HepG2 (cell line): ENCODE data around the gene CCDC106. TPM values are rescaled to one million over a fixed set of nuclear protein-coding genes. Genes with fewer than 3 reads are reported as not detected.

Experiments
- CREBL2 ChIP-seq: sonication (generic); formaldehyde crosslinking; IDR thresholded peaks from 2 replicates; pipeline ENCODE4 v1.8.1; 2023; ENCODE audit warnings: missing genetic modification reagents, mild to moderate bottlenecking, borderline replicate concordance
- CTCF ChIP-seq: sonication (generic); formaldehyde crosslinking; IDR thresholded peaks from 2 replicates; pipeline ENCODE4 v1.5.0; 2020; ENCODE audit warnings: mild to moderate bottlenecking, missing genetic modification reagents, moderate library complexity
- HMG20A ChIP-seq: IDR thresholded peaks from 2 replicates; pipeline ENCODE4 v1.6.1; 2016; ENCODE audit warnings: borderline replicate concordance
- HNF4G ChIP-seq, 2 experiments: sonication (generic) in 1 of 2; formaldehyde crosslinking in 1 of 2; IDR thresholded peaks; 2 replicates each; pipeline versions ENCODE4 v1.4.0 to v1.6.1; 2011 to 2020; ENCODE audit warnings: borderline replicate concordance in 2 of 2, low read depth in 2 of 2, mild to moderate bottlenecking in 2 of 2, low read length in 1 of 2, missing genetic modification reagents in 1 of 2, moderate library complexity in 1 of 2
- HOXA3 ChIP-seq: sonication (generic); formaldehyde crosslinking; IDR thresholded peaks from 2 replicates; pipeline ENCODE4 v1.5.0; 2020; ENCODE audit warnings: missing genetic modification reagents
- HOXA5 ChIP-seq: sonication (generic); formaldehyde crosslinking; IDR thresholded peaks from 2 replicates; pipeline ENCODE4 v1.4.0; 2020; ENCODE audit warnings: missing genetic modification reagents
- ISX ChIP-seq: sonication (generic); formaldehyde crosslinking; conservative IDR thresholded peaks from 2 replicates; pipeline ENCODE4 v1.5.0; 2020; ENCODE audit warnings: missing genetic modification reagents
- KAT8 ChIP-seq: IDR thresholded peaks from 2 replicates; pipeline ENCODE4 v1.6.1; 2016; ENCODE audit warnings: missing genetic modification reagents, missing compliant biosample characterization
- MED13 ChIP-seq: sonication (generic); formaldehyde crosslinking; IDR thresholded peaks from 2 replicates; pipeline ENCODE4 v1.5.0; 2020; ENCODE audit warnings: missing genetic modification reagents
- MIER2 ChIP-seq: IDR thresholded peaks from 2 replicates; pipeline ENCODE4 v1.6.1; 2016; ENCODE audit warnings: missing biosample characterization, missing genetic modification reagents
- NR2F2 ChIP-seq: IDR thresholded peaks from 2 replicates; pipeline ENCODE4 v1.6.1; 2012; ENCODE audit warnings: low read depth, inconsistent platforms, borderline replicate concordance
- PATZ1 ChIP-seq: sonication (generic); formaldehyde crosslinking; IDR thresholded peaks from 2 replicates; pipeline ENCODE4 v1.4.0; 2020; ENCODE audit warnings: missing genetic modification reagents
- PCBP2 ChIP-seq: fragments of 200-400 bp; formaldehyde crosslinking; optimal IDR thresholded peaks from 2 replicates; pipeline ENCODE3; 2018; ENCODE audit warnings: low read length, low read depth; ENCODE audit not compliant: poor library complexity, severe bottlenecking
- SNRNP70 ChIP-seq: fragments of 200-400 bp; formaldehyde crosslinking; IDR thresholded peaks from 2 replicates; pipeline ENCODE4 v1.6.1; 2017; ENCODE audit warnings: mild to moderate bottlenecking, low read depth, low read length, moderate library complexity
- TFAP4 ChIP-seq: sonication (generic); IDR thresholded peaks from 2 replicates; pipeline ENCODE4 v1.6.1; 2016; ENCODE audit warnings: low read depth, borderline replicate concordance
- TGIF2 ChIP-seq: IDR thresholded peaks from 2 replicates; pipeline ENCODE4 v1.6.1; 2016; ENCODE audit warnings: control low read depth, missing compliant biosample characterization
- THAP11 ChIP-seq: IDR thresholded peaks from 2 replicates; pipeline ENCODE4 v1.6.1; 2016; ENCODE audit warnings: missing biosample characterization, missing genetic modification reagents
- THAP8 ChIP-seq: sonication (generic); formaldehyde crosslinking; IDR thresholded peaks from 2 replicates; pipeline ENCODE4 v1.5.1; 2020; ENCODE audit warnings: missing genetic modification reagents, mild to moderate bottlenecking, borderline replicate concordance
- ZKSCAN5 ChIP-seq: sonication (generic); formaldehyde crosslinking; IDR thresholded peaks from 2 replicates; pipeline ENCODE4 v1.5.1; 2020; ENCODE audit warnings: mild to moderate bottlenecking, missing genetic modification reagents
- ZNF263 ChIP-seq: sonication (generic); formaldehyde crosslinking; IDR thresholded peaks from 2 replicates; pipeline ENCODE4 v1.4.0; 2020; ENCODE audit warnings: missing genetic modification reagents
- ZNF264 ChIP-seq: sonication (generic); formaldehyde crosslinking; IDR thresholded peaks from 2 replicates; pipeline ENCODE4 v1.4.0; 2020; ENCODE audit warnings: missing genetic modification reagents
- ZNF3 ChIP-seq: IDR thresholded peaks from 2 replicates; pipeline ENCODE4 v1.7.0; 2017; ENCODE audit warnings: inconsistent platforms
- ZSCAN9 ChIP-seq: IDR thresholded peaks from 2 replicates; pipeline ENCODE4 v1.6.1; 2016; ENCODE audit warnings: borderline replicate concordance
- polyA plus RNA-seq, 8 experiments: library from polyadenylated mRNA; depleted of rRNA in 3 of 8; stranded (reverse) in 7 of 8; unstranded in 1 of 8; fragments of >200 nt; fragmentation: Illumina TruSeq in 4 of 8; extraction: Trizol in 4 of 8; gene quantifications; 2 replicates each; pipeline versions ENCODE4 v1.2.1 to v1.2.3, GENCODE V29; 2011 to 2016; ENCODE audit warnings: low read depth in 4 of 8, missing spikeins in 1 of 8, mixed read lengths in 1 of 8; ENCODE audit not compliant: insufficient read depth in 1 of 8
- total RNA-seq, 5 experiments: library from RNA; depleted of rRNA; stranded (reverse); fragments of >200 nt; fragmentation: Illumina TruSeq; extraction: Trizol; gene quantifications; 2 replicates each; pipeline ENCODE4 v1.2.3, GENCODE V29; 2016; ENCODE audit warnings: low read depth in 1 of 5

Gene CCDC106
- total and polyA plus RNA-seq, 2 of the 13 experiments (the other 11 are each of a cell fraction or from before 2014, with no cell fraction given) = 4.7 to 8.8 TPM

- TF ChIP-seq PATZ1 (CRISPR knock-in tag) (peak; percentile 10; the same call in 1 of the 2 replicates), MIER2 (CRISPR knock-in tag) (no peak), NR2F2 (no peak), SNRNP70 (no peak), CTCF (CRISPR knock-in tag) (no peak), ZKSCAN5 (CRISPR knock-in tag) (no peak), HOXA5 (CRISPR knock-in tag) (no peak), KAT8 (CRISPR knock-in tag) (no peak), TGIF2 (CRISPR knock-in tag) (no peak), HNF4G (IDR thresholded peaks at IDR 0.05; ENCODE audit: borderline replicate concordance, low read depth, low read length) (no peak), HNF4G (CRISPR knock-in tag; IDR thresholded peaks at IDR 0.05; ENCODE audit: borderline replicate concordance, low read depth) (no peak), ZNF264 (CRISPR knock-in tag) (0 out of 2 replicates have a peak, but pooled peaks have one; percentile 60), ZSCAN9 (CRISPR knock-in tag) (no peak), TFAP4 (no peak), CREBL2 (CRISPR knock-in tag) (no peak), HMG20A (CRISPR knock-in tag) (no peak), MED13 (CRISPR knock-in tag) (no peak), HOXA3 (CRISPR knock-in tag) (no peak), THAP8 (CRISPR knock-in tag) (no peak), ZNF263 (no peak), THAP11 (CRISPR knock-in tag) (no peak), ISX (CRISPR knock-in tag) (0 out of 2 replicates have a peak, but pooled peaks have one; percentile 61), ZNF3 (CRISPR knock-in tag) (no peak), PCBP2 (no peak)
Observed at GRCh38 chr19:55641426-55642152, 6.4 kb upstream of the CCDC106 start (continued).
